CD14-positive monocyte (primary cell): ENCODE data around the gene FAIM2. TPM values are rescaled to one million over a fixed set of nuclear protein-coding genes. Genes with fewer than 3 reads are reported as not detected.

ENCODE experiments used
- DNase-seq, 3 donors: peaks; one replicate each; pipeline ENCODE4 v3.0.0-alpha.2; 2011 to 2022
- H2AFZ ChIP-seq: 2 replicates; pipeline ENCODE4 v1.6.0; 2012; ENCODE audit warnings: mild to moderate bottlenecking, low read depth, low read length, inconsistent platforms; ENCODE audit not compliant: insufficient read depth, poor library complexity, severe bottlenecking
- H3K27ac ChIP-seq, 2 donors: 1 replicate in 1 of 2; 2 replicates in 1 of 2; pipeline ENCODE4 v1.5.1; 2012 to 2013; ENCODE audit warnings: low read length in 2 of 2, control low read depth in 1 of 2, inconsistent platforms in 1 of 2, low read depth in 1 of 2, mild to moderate bottlenecking in 1 of 2
- H3K27me3 ChIP-seq, 2 donors: one replicate each; pipeline versions ENCODE4 v1.6.0 to v1.6.1; 2011 to 2013; ENCODE audit warnings: low read length in 2 of 2; ENCODE audit not compliant: control insufficient read depth in 2 of 2, insufficient read depth in 2 of 2
- H3K36me3 ChIP-seq, 2 donors: replicated peaks in 1 of 2; 1 replicate in 1 of 2; 2 replicates in 1 of 2; pipeline versions ENCODE4 v1.5.1 to v1.6.1; 2012 to 2013; ENCODE audit warnings: low read length in 2 of 2, control low read depth in 1 of 2, inconsistent platforms in 1 of 2, mild to moderate bottlenecking in 1 of 2; ENCODE audit not compliant: insufficient read depth in 2 of 2, control insufficient read depth in 1 of 2
- H3K4me1 ChIP-seq, 2 donors: 1 replicate in 1 of 2; 2 replicates in 1 of 2; pipeline versions ENCODE4 v1.5.1 to v1.6.1; 2012 to 2013; ENCODE audit warnings: low read length in 2 of 2, control low read depth in 1 of 2, inconsistent platforms in 1 of 2, mild to moderate bottlenecking in 1 of 2, moderate library complexity in 1 of 2; ENCODE audit not compliant: insufficient read depth in 2 of 2, control insufficient read depth in 1 of 2
- H3K4me2 ChIP-seq: replicated peaks from 2 replicates; pipeline ENCODE3; 2012; ENCODE audit warnings: low read length, moderate library complexity, mild to moderate bottlenecking; ENCODE audit not compliant: poor library complexity, severe bottlenecking; ENCODE audit errors: extremely low read depth
- H3K4me3 ChIP-seq, 3 experiments: fragments of 200-600 bp in 1 of 3; sonication (generic) in 1 of 3; replicated peaks in 1 of 3; 1 replicate in 2 of 3; 2 replicates in 1 of 3; pipeline ENCODE4 v1.5.1; 2011 to 2013; ENCODE audit warnings: low read length in 3 of 3, mild to moderate bottlenecking in 3 of 3, control low read depth in 2 of 3, low read depth in 2 of 3, inconsistent platforms in 1 of 3, moderate library complexity in 1 of 3
- H3K79me2 ChIP-seq: 2 replicates; pipeline ENCODE4 v1.6.0; 2012; ENCODE audit warnings: mild to moderate bottlenecking, control low read depth, inconsistent platforms, low read length, moderate library complexity; ENCODE audit not compliant: insufficient read depth
- H3K9ac ChIP-seq: 2 replicates; pipeline ENCODE4 v1.6.0; 2017; ENCODE audit warnings: low read length, mild to moderate bottlenecking; ENCODE audit not compliant: insufficient read depth, poor library complexity, severe bottlenecking
- H3K9me3 ChIP-seq, 2 donors: replicated peaks in 1 of 2; 1 replicate in 1 of 2; 2 replicates in 1 of 2; pipeline versions ENCODE4 v1.5.1 to v1.6.1; 2012 to 2013; ENCODE audit warnings: low read length in 2 of 2, control low read depth in 1 of 2; ENCODE audit not compliant: control insufficient read depth in 1 of 2, insufficient read depth in 1 of 2
- H4K20me1 ChIP-seq: 2 replicates; pipeline ENCODE4 v1.6.0; 2012; ENCODE audit warnings: mild to moderate bottlenecking, low read length, control low read depth, moderate library complexity; ENCODE audit not compliant: insufficient read depth
- H3K27ac Mint-ChIP-seq, 7 donors: one replicate each; pipeline ENCODE4 v1.8.0; 2020; ENCODE audit warnings: mild to moderate bottlenecking in 7 of 7, mixed read lengths in 7 of 7, moderate library complexity in 6 of 7, inconsistent platforms in 2 of 7
- H3K27me3 Mint-ChIP-seq, 3 donors: one replicate each; pipeline ENCODE4 v1.8.0; 2021 to 2022; ENCODE audit warnings: low read depth in 3 of 3, mild to moderate bottlenecking in 3 of 3, mixed read lengths in 3 of 3, moderate library complexity in 3 of 3, inconsistent platforms in 1 of 3
- H3K36me3 Mint-ChIP-seq, 2 donors: one replicate each; pipeline ENCODE4 v1.8.0; 2020; ENCODE audit warnings: mixed read lengths in 2 of 2, inconsistent platforms in 1 of 2, mild to moderate bottlenecking in 1 of 2
- H3K4me1 Mint-ChIP-seq: one replicate; pipeline ENCODE4 v1.8.0; 2020; ENCODE audit warnings: mild to moderate bottlenecking, mixed read lengths
- H3K4me3 Mint-ChIP-seq, 2 donors: one replicate each; pipeline ENCODE4 v1.8.0; 2020; ENCODE audit warnings: mild to moderate bottlenecking in 2 of 2, mixed read lengths in 2 of 2, moderate library complexity in 1 of 2
- H3K9me3 Mint-ChIP-seq, 7 donors: one replicate each; pipeline ENCODE4 v1.8.0; 2020 to 2022; ENCODE audit warnings: mixed read lengths in 7 of 7, mild to moderate bottlenecking in 6 of 7, moderate library complexity in 6 of 7, inconsistent platforms in 2 of 7
- WGBS: methylation state at CpG from one replicate; pipeline ENCODE4 v1.1.5; 2013; ENCODE audit warnings: missing lambda C conversion rate; ENCODE audit not compliant: insufficient coverage; 5-methylcytosine and 5-hydroxymethylcytosine counted together
- intact Hi-C, 2 donors: fragments of 100-400 bp; cut with micrococcal nuclease; formaldehyde crosslinking; loops; one replicate each; pipeline versions ENCODE4 v1.15.0 to v1.15.1; 2023
- polyA plus RNA-seq, 3 donors: library from polyadenylated mRNA; depleted of rRNA in 1 of 3; unstranded in 2 of 3; stranded (reverse) in 1 of 3; fragments of 300-500 nt in 2 of 3; fragments of >200 nt in 1 of 3; fragmentation: Illumina TruSeq in 2 of 3; gene quantifications; 1 replicate in 2 of 3; 2 replicates in 1 of 3; pipeline ENCODE4 v1.2.3, GENCODE V29; 2012 to 2021
- TF ChIP-seq, protein P1 (sequence below): fragments of 200-600 bp; IDR thresholded peaks from one replicate; pipeline ENCODE4 v1.8.0; 2022; ENCODE audit warnings: antibody characterized with exemption, mild to moderate bottlenecking

Gene FAIM2
- polyA plus RNA-seq, 3 donors: not detected

DNA sequence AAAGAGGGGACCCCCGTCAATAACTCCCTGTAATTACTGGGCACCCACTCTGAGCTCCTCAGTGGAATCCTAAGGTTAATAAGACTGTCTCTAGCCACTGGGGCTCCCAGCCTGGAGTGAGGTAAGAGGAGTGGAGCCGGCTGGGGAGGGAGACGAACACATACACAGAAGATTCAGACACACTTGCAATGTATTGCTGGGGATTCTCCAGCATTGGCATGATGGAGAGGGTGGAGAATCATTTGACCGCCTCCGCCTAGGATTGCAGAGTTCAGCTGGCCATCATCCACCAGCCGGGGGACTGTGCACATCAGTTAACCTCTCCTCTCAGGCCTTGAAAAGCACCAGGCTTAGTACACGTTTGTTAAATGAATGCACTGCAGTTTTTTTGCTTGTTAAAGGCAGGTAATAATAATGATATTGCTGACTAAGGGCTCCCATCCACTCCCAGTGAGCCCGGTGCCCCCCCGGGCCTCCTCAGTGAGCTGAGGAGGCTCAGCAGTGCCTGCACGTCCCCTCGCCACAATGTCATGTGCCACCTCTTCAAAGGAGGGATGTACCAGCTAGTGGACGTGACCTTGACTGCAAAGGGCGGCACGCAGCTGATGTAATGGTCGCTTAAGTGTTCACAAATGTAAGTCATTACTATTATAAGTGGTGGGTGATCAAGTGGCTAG is 20.3 kb upstream of the FAIM2 start:
- Histone ChIP-seq H3K9ac (no peak overlapping the region), H3K79me2 (no peaks in the 10 kb centered on the region), H3K36me3 (no peaks in the 10 kb centered on the region), H3K27me3 (no peaks in the 10 kb centered on the region), H4K20me1 (no peaks in the 10 kb centered on the region), H3K27ac (no peak overlapping the region), H3K9me3 (no peaks in the 10 kb centered on the region), H2AFZ (no peak overlapping the region), H3K4me1 (peaks cover 11 to 15% of the 10 kb centered on the region in 2 donors), H3K4me3 (no peak overlapping the region), H3K4me2 (no peak overlapping the region)
- Mint-ChIP-seq H3K9me3 (peaks cover 0 to 1% (median 0%) of the 10 kb centered on the region in 7 donors), H3K27me3 (peaks cover 20 to 29% (median 25%) of the 10 kb centered on the region in 3 donors), H3K4me1 (peaks cover 15% of the 10 kb centered on the region), H3K36me3 (no peaks in the 10 kb centered on the region), H3K4me3 (no peak overlapping the region), H3K27ac (no peak overlapping the region)
- TF ChIP-seq, protein P1, sequence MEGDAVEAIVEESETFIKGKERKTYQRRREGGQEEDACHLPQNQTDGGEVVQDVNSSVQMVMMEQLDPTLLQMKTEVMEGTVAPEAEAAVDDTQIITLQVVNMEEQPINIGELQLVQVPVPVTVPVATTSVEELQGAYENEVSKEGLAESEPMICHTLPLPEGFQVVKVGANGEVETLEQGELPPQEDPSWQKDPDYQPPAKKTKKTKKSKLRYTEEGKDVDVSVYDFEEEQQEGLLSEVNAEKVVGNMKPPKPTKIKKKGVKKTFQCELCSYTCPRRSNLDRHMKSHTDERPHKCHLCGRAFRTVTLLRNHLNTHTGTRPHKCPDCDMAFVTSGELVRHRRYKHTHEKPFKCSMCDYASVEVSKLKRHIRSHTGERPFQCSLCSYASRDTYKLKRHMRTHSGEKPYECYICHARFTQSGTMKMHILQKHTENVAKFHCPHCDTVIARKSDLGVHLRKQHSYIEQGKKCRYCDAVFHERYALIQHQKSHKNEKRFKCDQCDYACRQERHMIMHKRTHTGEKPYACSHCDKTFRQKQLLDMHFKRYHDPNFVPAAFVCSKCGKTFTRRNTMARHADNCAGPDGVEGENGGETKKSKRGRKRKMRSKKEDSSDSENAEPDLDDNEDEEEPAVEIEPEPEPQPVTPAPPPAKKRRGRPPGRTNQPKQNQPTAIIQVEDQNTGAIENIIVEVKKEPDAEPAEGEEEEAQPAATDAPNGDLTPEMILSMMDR: no peak
- intact Hi-C loops: no loop called here
- no peak for DNase-seq
- 91% methylated on average over 8 of the region's 15 CpGs for WGBS

DNA sequence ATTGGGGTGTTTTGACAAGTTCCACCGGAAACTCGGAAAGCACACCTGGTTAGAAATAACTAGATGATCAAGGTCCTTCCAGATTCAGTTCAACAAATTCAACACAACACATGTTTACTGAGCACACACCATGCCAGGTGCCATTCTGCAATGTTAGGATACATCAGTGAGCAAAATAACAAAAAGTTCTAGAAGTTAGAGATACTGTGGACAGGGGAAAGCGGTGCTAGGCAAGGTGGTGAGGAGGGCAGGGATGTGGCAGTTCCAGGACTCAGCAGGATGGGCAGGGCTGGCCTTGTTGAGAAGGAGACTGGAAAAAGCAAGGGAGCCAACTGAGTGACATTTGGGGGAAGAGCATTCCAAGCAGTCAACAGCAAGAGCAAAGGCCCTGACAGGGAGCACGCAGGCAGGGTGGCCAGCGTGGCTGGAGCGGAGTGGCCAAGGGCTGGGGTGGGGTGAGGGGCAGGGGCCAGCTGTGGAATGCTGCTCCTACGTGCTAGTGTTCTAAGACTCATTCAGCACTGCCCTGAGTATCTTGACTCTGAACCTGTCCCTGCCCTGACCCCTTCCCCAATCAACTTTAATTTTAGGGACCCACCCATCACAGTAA is 19.4 kb upstream of the FAIM2 start:
- Histone ChIP-seq H4K20me1 (no peaks in the 10 kb centered on the region), H2AFZ (no peak overlapping the region), H3K9ac (no peak overlapping the region), H3K79me2 (no peaks in the 10 kb centered on the region), H3K4me1 (peaks cover 11 to 15% of the 10 kb centered on the region in 2 donors), H3K27ac (no peak overlapping the region), H3K4me3 (no peak overlapping the region), H3K36me3 (no peaks in the 10 kb centered on the region), H3K4me2 (no peak overlapping the region), H3K9me3 (no peaks in the 10 kb centered on the region), H3K27me3 (no peaks in the 10 kb centered on the region)
- TF ChIP-seq, protein P1: no peak
- H3K27me3 Mint-ChIP-seq: peaks cover 20 to 22% (median 21%) of the 10 kb centered on the region in 3 donors
- no peak for DNase-seq
- WGBS: 100% methylated on average over 3 of the region's 7 CpGs
- no peak overlapping the region for H3K27ac Mint-ChIP-seq
- peaks cover 0 to 1% (median 0%) of the 10 kb centered on the region in 7 donors for H3K9me3 Mint-ChIP-seq
- H3K36me3 Mint-ChIP-seq: no peaks in the 10 kb centered on the region
- intact Hi-C loops: no loop called here
- peaks cover 15% of the 10 kb centered on the region for H3K4me1 Mint-ChIP-seq
- no peak overlapping the region for H3K4me3 Mint-ChIP-seq
